GM19240 (cell line): ENCODE data around the gene SH3BGRL.

Experiments used
- DNase-seq: peaks from one replicate; pipeline ENCODE4 v3.0.0; 2011; ENCODE audit warnings: low spot score; ENCODE audit not compliant: insufficient read length

Gene SH3BGRL

DNA sequence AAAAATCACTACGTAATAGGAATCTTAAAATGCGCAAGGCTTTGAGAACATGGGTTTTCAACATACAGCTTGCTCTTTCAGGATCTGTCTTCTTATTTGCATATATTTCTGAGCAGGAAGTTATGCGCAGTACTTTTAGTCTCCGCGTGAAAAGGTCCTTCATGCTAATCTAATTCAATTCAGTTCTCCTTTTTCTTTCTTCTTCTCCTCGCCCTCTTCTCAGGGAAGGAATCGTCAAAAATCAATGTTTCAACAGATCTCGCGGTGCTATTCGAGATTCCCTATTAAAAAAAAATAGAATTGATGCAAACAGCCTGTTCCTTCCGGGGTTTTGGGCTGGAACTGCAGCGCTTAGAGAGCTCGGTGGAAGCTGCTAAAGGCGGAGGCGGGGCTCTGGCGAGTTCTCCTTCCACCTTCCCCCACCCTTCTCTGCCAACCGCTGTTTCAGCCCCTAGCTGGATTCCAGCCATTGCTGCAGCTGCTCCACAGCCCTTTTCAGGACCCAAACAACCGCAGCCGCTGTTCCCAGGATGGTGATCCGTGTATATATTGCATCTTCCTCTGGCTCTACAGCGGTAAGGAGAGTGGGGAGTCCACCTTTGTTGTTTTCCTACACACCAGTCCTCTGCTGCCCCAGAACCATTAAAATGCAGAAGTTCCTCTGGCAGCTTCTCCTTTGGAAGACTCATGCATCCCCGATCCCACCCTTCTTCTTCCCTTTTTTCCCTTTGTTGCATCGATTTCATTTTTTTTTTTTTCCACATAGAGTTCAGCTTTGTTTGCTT lies at the start of gene SH3BGRL, which contains the start of gene HMGN5:
Gene SH3BGRL (plus strand): TSS at position 432 of the 785 bp plus-strand sequence. CDS start 99 bp downstream, at position 531.
Gene HMGN5 (minus strand): TSS at position 243 of the 785 bp plus-strand sequence. CDS start 80,364 bp downstream, outside the sequence.
- DNase-seq, result no peak

DNA sequence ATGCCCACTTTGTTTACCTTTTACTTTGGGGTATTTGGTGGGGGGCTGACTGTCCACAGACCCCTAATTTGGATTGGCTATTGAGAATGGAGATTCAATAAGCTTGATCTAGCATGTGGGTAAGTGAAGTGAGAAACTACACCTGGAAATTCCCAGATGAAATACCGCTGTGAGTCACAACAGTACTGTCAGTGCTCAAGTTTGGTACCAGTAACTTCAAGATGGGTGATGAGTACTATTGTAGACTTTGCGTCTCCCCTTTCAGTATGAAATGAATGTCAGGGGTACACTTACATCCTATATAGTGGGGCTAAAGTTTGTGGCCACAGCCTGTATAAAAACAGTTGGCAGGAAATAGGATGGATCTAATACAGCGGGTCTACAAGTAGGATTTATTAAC lies 33.5 kb upstream of the SH3BGRL start:
- DNase-seq, result no peak

DNA sequence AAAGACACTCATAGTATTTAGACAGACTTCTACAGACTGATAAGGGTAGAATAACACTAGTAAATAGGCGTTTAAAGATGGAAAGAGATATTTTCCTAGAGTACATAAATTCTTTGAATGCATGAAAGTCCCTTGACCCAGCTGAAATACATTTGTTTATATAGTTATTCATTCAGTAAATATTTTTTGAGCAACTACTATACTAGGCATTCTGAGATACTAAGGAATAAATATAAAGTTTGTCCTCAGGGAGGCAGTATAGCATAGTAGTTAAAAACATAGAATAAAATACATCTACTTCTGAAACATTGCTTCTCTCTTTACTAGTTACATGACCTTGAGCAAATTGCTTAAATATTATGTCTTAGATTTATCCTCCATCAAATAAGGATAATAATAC lies 27.6 kb upstream of the SH3BGRL start:
- DNase-seq, result no peak

DNA sequence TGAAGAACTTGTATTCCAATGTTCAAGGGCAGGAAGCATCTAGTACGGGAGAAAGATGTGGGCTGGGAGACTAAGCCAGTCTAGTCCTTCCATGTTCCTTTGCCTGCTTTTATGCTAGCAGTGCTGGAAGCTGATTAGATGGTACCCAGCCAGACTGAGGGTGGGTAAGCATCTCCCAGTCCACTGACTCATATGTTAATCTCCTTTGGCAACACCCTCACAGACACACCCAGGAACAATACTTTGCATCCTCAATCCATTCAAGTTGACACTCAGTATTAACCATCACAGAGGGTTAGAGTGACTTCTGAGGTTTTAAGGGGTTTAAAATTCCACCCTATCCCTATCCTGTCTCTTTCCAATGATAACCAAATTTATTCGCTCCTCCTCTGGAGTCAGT lies 6.6 kb upstream of the SH3BGRL start:
- DNase-seq, result no peak

DNA sequence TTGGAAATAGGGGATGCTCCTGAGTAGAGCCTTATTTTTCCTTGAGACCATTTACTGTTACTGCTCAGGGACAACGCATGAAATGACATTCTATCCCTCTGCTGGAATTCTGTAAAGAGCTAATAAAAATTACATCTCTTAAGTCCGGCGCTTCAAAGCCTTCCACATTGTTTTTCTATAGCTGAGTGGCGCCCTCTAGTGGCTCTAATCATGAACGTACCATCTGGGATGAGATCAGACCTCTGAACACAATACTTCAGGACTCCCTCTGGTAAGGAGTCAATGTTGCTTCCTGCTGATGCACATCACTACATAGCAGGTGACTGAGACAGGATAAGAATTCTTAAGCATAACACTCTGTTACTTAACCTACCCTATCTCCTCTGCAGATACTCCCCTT lies 6.2 kb upstream of the SH3BGRL start:
- DNase-seq, result no peak

DNA sequence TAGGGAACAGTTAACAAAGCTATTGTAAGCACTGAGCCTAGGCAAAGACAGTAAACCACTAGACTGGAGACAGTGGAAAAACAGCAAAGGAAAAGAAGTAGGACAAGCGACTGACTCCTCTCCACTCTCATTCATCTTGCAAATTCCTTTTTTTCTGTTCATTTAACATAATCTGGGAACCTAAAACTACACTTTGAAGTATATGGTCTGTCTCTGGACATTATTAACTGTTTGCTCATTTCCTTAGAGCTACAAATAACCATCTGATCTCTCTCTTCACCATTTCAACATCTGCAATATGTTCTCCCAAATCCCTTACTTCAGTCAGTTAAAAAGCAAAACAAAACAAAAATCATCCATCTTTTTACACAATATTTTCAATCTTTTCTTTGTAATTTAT lies 831 bp upstream of the SH3BGRL start:
- DNase-seq, result no peak

DNA sequence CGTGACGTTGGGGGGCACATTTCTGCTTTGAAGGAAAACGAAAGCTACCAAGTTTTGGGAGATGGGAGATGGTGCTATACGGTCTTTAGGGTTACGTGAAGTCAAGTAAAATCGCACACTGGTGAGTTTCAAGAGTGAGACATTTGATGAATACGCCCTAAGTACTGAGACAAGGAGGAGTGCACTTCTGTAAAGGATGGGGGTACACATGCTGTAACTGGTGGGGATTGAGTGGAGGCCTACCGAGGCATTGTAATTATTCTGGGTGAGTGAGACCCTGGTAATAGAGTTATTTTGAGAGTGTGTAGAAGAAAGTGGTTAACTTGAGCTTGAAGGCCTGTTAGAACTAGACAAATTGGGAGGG lies 536 bp downstream of the SH3BGRL start:
- DNase-seq, result no peak

DNA sequence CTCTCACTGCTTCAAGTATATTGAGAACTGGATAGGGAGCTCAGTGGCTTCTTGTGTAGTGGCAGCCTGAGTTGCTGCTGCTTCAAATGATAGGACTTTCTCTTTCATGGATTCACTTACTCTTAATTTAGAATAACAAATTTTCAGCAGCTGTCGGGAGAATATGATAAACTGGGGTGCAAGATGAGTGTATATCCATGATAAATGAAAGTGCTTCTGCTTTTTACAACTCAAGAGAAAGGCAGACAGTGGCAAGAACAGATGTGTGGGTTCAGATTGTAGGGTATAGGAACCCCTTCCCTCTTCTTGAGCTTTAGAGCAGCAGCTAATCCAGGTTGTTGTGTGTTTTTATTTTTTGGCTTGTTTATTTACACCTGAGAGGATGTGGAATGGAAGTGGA lies 1.0 kb downstream of the SH3BGRL start:
- DNase-seq, result no peak

DNA sequence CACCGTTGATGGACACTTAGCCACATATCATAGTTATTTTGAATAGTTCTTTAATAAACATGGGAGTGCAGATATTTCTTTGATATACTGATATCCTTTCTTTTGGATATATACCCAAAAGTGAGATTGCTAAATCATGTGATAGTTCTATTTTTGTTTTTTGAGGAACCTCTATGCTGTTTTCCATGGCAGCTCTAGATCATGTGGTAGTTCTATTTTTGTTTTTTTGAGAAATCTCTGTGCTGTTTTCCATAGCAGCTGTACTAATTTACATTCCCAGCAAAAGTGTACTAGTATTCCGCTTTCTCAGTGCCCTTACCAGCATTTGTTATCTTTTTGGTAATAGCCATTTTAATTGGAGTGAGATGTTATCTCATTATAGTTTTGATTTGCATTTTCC lies 3.6 kb downstream of the SH3BGRL start:
- no peak for DNase-seq

DNA sequence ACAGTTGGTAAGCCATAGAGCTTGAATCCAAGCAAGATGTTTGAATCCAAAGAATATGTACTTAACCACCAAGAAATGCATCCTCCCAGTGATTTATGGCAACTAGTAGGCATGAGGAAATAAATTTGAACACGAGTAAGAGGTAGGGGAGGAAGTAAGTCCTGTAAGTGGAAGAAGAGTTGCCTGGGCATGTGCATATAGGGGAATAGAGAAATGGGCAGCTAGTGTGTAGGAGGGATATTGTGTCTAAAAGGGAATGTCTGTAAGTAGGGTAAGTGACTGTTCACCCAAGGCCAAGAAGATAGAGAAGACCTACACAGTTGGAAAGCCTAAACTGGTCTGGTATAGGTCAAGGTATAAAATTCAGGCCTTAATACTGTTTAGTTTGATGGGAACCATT lies 4.6 kb downstream of the SH3BGRL start:
- no peak for DNase-seq

DNA sequence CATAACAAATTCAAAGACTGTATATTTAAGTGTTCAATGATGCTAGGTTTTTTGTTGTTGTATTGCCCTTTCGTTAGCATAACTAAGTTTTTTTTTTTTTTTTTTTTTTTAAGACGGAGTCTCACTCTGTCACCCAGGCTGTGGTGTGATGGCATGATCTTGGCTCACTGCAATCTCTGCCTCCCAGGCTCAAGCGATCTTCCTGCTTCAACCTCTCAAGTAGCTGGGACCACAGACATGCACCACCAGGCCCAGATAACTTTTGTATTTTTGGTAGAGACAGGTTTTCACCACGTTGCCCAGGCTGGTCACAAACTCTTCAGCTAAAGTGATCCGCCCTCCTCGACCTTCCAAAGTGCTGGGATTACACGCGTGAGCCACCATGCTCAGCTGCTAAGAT lies 7.0 kb downstream of the SH3BGRL start:
- DNase-seq, result no peak

DNA sequence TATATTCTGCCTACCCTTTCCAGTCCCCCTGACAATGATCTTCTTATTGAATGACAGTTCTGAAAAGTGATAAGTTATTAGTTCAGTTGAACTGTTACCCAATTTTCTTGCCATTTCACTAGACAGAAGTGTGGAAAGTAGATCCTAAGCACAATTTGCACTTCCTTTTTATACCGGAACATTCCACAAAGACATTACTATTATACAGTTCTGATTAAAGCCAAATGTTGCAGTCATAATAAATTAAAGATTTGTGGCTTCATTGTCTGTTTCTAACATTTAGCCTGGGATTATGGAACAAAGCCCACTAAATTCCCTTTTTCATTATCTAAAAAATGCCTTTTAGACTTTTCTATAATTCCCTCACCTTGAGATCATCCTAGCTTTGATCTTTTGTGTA lies 13.8 kb downstream of the SH3BGRL start:
- DNase-seq, result no peak

DNA sequence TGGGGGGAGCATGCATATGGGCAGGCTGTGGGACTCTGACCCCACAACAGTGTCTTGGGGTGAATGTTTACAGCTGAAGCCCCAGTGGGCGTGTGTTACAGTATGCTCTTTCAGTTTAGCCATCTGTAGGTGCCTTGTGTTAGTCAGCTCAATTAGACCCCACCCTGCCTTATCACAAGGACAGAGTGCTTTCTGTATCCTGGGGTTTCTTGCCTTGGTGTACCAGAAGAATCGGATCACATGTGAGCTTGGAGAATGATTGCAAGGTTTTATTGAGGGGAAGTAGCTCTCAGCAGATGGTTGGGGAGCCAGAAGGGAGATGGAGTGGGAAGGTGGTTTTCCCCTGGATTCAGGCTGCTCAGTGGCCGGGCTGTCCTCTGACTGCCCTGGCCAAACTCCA lies 27.3 kb downstream of the SH3BGRL start:
- DNase-seq, result no peak

DNA sequence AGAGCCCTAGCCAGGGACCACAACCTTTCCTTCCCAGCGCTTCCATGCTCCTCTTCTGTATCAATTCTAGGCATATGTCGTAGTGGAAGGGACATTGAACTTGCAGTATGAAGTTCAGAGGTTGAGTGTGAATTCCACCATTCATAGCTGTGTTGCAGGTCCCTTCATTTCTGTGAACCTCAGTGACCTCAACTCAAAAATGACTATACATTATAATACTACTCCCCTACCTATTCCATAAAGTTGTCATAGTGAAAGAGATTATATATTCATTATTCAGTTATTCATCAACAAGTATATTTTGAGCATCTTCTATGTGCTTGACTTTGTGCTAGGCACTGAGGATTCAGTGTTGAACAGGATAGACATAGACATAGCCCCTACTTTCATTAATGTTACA lies 28.0 kb downstream of the SH3BGRL start:
- no peak for DNase-seq

DNA sequence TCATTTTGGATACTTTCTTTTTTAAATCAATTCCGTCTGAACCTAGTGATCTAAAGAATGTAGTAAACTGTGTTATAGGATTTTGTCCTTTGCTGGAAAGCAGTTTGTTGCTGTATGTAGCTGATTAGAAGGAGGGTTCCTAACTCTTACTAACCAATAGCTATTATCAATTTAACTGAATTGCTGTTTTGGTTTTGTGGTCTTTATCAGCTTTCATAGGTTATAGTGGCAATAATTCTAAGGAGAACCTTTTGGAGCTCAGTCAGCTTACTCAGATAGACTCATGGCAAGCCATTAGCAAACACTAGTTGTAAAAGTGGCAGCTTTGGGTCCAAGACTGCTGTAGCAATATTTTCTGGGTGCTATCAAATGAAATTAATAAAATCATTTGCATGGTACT lies 29.6 kb downstream of the SH3BGRL start:
- DNase-seq, result no peak

DNA sequence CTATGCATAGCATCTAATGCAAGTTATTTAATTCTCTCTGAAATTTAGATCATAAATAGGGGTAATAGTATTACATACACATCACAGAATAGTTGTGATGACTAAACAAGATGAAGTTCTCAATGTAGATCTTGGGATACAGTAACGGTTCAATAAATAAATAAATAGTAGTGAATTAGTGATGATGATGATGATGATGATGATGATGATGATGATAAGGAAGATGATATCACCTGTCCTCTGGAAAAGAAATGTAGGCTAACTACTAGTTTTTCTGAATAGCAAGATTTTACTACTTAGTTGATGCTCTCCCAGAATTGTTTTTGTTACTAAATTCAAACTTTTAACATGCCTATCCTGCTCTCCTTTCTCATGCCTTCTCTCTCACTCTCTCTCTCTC lies 30.3 kb downstream of the SH3BGRL start:
- DNase-seq, result no peak

DNA sequence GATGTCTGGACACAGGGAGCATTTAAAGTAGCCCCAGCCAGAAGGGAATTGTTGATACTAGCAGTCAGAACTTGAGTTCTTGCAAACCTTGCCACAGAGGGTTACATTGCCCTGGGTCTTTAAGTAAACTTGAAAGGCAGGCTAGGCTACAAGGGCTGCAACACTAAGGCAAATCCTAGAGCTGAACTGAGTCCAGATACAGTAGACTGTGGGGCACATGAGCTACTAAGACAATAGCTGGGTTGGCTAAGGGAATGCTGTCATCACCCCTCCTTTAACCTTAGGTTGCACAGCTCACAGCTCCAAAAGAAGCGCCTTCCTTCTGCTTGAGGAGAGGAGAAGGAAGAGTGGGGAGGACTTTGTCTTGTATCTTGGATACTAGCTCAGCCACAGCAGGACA lies 35.6 kb downstream of the SH3BGRL start:
- no peak for DNase-seq

DNA sequence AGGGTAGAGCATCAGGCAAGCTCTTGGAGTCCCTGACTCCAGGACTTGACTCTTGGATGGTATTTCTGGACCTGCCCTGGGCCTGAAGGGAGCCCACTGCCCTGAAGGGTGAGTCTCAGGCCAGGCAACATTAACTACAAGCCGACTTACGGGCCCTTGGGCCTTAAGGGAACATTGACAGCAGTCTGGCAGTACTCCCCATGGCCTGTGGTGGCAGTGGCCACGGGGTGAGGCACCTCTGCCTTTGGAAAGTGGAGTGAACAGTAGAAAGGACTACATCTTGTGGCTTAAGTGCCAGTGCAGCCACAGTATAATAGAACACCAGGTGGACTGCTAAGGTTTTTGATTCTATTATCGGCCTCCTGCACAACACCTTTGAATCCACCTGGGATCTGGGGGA lies 36.3 kb downstream of the SH3BGRL start:
- no peak for DNase-seq

DNA sequence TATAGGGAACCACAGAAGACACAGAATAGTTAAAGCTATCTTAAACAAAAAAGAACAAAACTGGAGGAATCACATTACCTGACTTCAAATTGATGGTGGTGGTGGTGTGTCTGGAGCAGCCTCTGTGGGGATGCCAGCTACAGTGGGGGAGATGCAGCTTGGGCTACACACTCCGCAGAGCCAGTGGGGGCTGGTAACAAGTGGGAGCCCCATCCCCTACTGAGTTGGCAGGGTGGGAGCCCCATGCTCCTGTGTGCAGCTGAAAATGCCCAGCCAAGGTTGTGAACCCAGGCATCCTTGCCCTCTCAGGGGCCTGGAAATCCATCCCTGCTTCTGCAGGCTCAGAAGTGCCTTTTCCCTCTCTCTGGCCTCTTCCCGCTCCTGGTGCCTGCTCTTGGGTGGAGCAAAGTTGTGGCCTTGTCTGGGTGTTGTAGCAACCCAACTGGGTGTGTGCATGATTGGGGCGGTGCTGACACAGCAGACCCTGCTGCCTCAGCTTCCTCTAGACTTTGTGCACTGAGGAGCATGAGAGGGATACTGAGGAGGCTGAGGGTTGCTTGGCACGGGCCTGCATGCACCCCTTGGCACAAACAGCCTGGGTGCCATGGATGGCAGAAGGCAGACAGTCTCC lies 38.9 kb downstream of the SH3BGRL start:
- no peak for DNase-seq

DNA sequence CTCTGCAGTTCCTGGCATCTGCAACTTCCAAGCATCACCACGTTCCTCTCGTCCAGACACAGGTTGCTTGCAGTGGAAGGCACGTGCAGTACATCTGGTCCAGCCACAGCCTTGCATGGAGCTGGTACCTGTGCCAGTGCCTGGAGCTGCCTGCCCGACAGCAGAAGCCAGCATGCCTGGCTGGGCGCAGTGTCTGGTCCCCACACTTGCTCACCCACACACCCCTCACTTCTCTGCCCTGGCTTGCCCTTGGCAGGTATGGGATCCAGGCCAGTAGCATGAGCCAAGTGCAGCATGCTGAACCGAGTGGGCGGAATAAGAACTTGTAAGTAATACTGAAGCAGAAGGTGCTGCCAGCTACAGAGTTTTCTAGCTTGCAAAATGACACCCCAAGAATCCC lies 39.9 kb downstream of the SH3BGRL start:
- DNase-seq, result no peak

DNA sequence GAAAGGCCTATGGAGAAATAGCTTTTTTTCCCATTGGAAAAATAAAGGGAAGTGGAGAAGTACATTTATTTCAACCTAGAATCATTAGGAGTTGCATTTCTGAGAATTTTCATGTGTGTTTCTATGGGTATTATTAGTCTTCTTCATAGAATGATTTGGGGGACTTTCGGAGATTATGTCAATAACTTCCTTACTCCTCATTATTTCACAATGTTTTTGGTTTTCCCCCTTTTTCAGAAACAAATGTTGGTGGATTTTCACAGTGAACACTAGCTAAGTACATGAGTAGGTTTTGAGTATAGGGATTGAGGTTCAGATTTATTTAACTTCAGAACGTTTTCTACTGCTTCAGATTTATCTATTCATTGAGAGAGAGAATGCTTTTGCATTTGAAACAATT lies 54.0 kb downstream of the SH3BGRL start:
- no peak for DNase-seq

DNA sequence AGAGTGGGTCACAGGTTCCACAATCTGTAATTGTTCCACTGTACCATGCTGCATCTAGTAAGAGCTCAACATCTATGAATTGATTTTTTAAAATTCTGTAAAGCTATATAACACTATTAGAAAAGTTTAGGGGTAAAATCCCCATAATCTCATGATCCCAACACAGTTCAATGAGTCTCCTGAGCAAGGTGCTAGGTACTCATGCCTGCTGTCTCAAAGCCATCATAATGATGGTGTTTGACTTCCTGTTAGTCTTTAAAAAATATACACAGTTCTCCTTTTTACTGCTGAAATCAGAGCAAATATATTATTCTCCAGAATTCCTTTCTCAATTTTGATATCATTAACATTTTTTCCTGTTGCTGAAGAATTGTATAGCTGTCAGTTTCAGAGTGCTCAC lies 55.9 kb downstream of the SH3BGRL start:
- no peak for DNase-seq

DNA sequence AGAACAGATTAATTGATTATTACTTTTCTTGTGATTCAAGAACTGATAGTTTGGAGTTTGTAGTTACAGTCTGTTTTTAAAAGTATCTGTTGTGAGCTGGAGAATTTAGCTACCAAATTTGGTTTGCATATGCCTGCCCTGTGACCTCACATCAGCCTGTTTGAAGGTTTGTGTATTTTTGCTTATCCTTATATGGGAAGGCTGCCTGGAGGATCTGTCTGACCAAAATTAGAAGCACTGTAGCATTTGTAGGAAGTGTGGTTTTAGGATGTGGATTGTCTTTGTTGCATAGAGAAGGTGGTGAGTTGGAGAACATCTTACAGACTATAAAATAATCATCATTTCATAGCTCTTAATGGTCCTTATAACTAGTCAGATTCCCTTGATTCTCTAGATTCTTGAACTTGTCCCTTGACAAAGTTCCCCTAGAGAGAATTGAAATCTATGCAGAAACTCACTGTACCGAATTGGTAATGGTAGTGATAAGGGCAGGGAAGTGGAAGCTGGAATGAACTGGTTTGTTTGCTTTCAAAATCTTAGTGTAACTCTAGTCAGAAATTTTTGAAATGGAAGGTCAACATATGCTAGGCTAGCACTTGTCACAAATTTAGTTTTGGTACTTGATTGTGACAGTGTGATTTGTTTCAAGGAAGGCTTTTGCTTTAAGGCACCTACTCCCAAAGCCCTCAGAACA lies 57.3 kb downstream of the SH3BGRL start:
- DNase-seq, result no peak
